ENCODE data around the gene SLC26A5. TPM values are rescaled to one million over a fixed set of nuclear protein-coding genes. Genes with fewer than 3 reads are reported as not detected.

The SLC26A5 gene
- total and polyA plus RNA-seq, 2 donors (not counting 1 experiment from before 2014, with no cell fraction given), result not detected

GRCh38 chr7:103466814-103467213, 20.8 kb upstream of the SLC26A5 start:
- TF ChIP-seq, protein P1, sequence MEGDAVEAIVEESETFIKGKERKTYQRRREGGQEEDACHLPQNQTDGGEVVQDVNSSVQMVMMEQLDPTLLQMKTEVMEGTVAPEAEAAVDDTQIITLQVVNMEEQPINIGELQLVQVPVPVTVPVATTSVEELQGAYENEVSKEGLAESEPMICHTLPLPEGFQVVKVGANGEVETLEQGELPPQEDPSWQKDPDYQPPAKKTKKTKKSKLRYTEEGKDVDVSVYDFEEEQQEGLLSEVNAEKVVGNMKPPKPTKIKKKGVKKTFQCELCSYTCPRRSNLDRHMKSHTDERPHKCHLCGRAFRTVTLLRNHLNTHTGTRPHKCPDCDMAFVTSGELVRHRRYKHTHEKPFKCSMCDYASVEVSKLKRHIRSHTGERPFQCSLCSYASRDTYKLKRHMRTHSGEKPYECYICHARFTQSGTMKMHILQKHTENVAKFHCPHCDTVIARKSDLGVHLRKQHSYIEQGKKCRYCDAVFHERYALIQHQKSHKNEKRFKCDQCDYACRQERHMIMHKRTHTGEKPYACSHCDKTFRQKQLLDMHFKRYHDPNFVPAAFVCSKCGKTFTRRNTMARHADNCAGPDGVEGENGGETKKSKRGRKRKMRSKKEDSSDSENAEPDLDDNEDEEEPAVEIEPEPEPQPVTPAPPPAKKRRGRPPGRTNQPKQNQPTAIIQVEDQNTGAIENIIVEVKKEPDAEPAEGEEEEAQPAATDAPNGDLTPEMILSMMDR (conservative IDR thresholded peaks at IDR 0.05 in 1 of 2, IDR thresholded peaks at IDR 0.05 in 1 of 2; ENCODE audit: low read depth in 1 of 2, low read length in 2 of 2), result no peak
- TF ChIP-seq EZH2 (IDR thresholded peaks at IDR 0.05; ENCODE audit: low read length, missing control alignments), result no peak
- no peaks in the 10 kb centered on the region for H3K4me1 ChIP-seq (ENCODE audit: control insufficient read depth, extremely low read depth, insufficient read depth, low read length)
- H2AFZ ChIP-seq (ENCODE audit: low read length), result no peak overlapping the region
- H3K27me3 ChIP-seq (ENCODE audit: control insufficient read depth, insufficient read depth, low read length), result no peaks in the 10 kb centered on the region
- H3K27ac ChIP-seq (ENCODE audit: insufficient read depth, low read length), result no peak overlapping the region
- H3K4me2 ChIP-seq (ENCODE audit: extremely low read depth, insufficient read depth, low read length), result no peak overlapping the region
- no peaks in the 10 kb centered on the region for H4K20me1 ChIP-seq (ENCODE audit: control insufficient read depth, extremely low read depth, insufficient read depth, low read length)
- H3K79me2 ChIP-seq (ENCODE audit: control insufficient read depth, insufficient read depth, low read length), result no peaks in the 10 kb centered on the region
- H3K9me3 ChIP-seq (ENCODE audit: control insufficient read depth, insufficient read depth, low read depth, low read length), result no peaks in the 10 kb centered on the region
- no peaks in the 10 kb centered on the region for H3K36me3 ChIP-seq (ENCODE audit: control insufficient read depth, insufficient read depth, low read length)
- no peak overlapping the region for H3K9ac ChIP-seq (ENCODE audit: insufficient read depth, low read length)
- no peak for DNase-seq (ENCODE audit: low read depth in 2 of 2)
- no peak overlapping the region for H3K4me3 ChIP-seq (replicated peaks in 1 of 4; ENCODE audit: control extremely low read depth in 1 of 4, insufficient read depth in 1 of 4, low read depth in 3 of 4, low read length in 4 of 4)

GRCh38 chr7:103462358-103462757, 16.4 kb upstream of the SLC26A5 start:
- no peaks in the 10 kb centered on the region for H3K4me1 ChIP-seq (ENCODE audit: control insufficient read depth, extremely low read depth, insufficient read depth, low read length)
- H3K9ac ChIP-seq (ENCODE audit: insufficient read depth, low read length), result no peak overlapping the region
- no peaks in the 10 kb centered on the region for H3K79me2 ChIP-seq (ENCODE audit: control insufficient read depth, insufficient read depth, low read length)
- H3K27me3 ChIP-seq (ENCODE audit: control insufficient read depth, insufficient read depth, low read length), result no peaks in the 10 kb centered on the region
- no peak overlapping the region for H2AFZ ChIP-seq (ENCODE audit: low read length)
- H3K36me3 ChIP-seq (ENCODE audit: control insufficient read depth, insufficient read depth, low read length), result no peaks in the 10 kb centered on the region
- no peaks in the 10 kb centered on the region for H4K20me1 ChIP-seq (ENCODE audit: control insufficient read depth, extremely low read depth, insufficient read depth, low read length)
- no peak for TF ChIP-seq EZH2 (IDR thresholded peaks at IDR 0.05; ENCODE audit: low read length, missing control alignments)
- TF ChIP-seq, protein P1 (conservative IDR thresholded peaks at IDR 0.05 in 1 of 2, IDR thresholded peaks at IDR 0.05 in 1 of 2; ENCODE audit: low read depth in 1 of 2, low read length in 2 of 2), result no peak
- no peak for DNase-seq (ENCODE audit: low read depth in 2 of 2)
- no peak overlapping the region for H3K4me2 ChIP-seq (ENCODE audit: extremely low read depth, insufficient read depth, low read length)
- no peak overlapping the region for H3K27ac ChIP-seq (ENCODE audit: insufficient read depth, low read length)
- H3K9me3 ChIP-seq (ENCODE audit: control insufficient read depth, insufficient read depth, low read depth, low read length), result no peaks in the 10 kb centered on the region
- no peak overlapping the region for H3K4me3 ChIP-seq (replicated peaks in 1 of 4; ENCODE audit: control extremely low read depth in 1 of 4, insufficient read depth in 1 of 4, low read depth in 3 of 4, low read length in 4 of 4)

GRCh38 chr7:103447073-103447960, 1.3 kb upstream of the SLC26A5 start:
- Histone ChIP-seq H2AFZ (ENCODE audit: low read length) (no peak overlapping the region), H3K4me1 (ENCODE audit: control insufficient read depth, extremely low read depth, insufficient read depth, low read length) (no peaks in the 10 kb centered on the region), H3K27me3 (ENCODE audit: control insufficient read depth, insufficient read depth, low read length) (peaks cover 28% of the 10 kb centered on the region), H3K4me2 (ENCODE audit: extremely low read depth, insufficient read depth, low read length) (no peak overlapping the region), H3K36me3 (ENCODE audit: control insufficient read depth, insufficient read depth, low read length) (no peaks in the 10 kb centered on the region), H3K79me2 (ENCODE audit: control insufficient read depth, insufficient read depth, low read length) (no peaks in the 10 kb centered on the region), H3K27ac (ENCODE audit: insufficient read depth, low read length) (no peak overlapping the region), H3K4me3 (replicated peaks in 1 of 4; ENCODE audit: control extremely low read depth in 1 of 4, insufficient read depth in 1 of 4, low read depth in 3 of 4, low read length in 4 of 4) (no peak overlapping the region), H3K9me3 (ENCODE audit: control insufficient read depth, insufficient read depth, low read depth, low read length) (no peaks in the 10 kb centered on the region), H4K20me1 (ENCODE audit: control insufficient read depth, extremely low read depth, insufficient read depth, low read length) (no peaks in the 10 kb centered on the region), H3K9ac (ENCODE audit: insufficient read depth, low read length) (no peak overlapping the region)
- DNase-seq (ENCODE audit: low read depth in 2 of 2), result peak; percentile 31 to 49
- TF ChIP-seq, protein P1 (conservative IDR thresholded peaks at IDR 0.05 in 1 of 2, IDR thresholded peaks at IDR 0.05 in 1 of 2; ENCODE audit: low read depth in 1 of 2, low read length in 2 of 2), result peak; percentile 72 to 93
- no peak for TF ChIP-seq EZH2 (IDR thresholded peaks at IDR 0.05; ENCODE audit: low read length, missing control alignments)

All from fibroblast of lung (primary cell).